GM12878 (cell line): ENCODE measurements around the gene ZFP14. TPM values are rescaled to one million over a fixed set of nuclear protein-coding genes. Genes with fewer than 3 reads are reported as not detected.

Experiments used
- ATAC-seq: fragments of 200-7000 bp; cut with Tn5 transposase; 3 replicates; pipeline ENCODE4 v1.9.1; 2020; ENCODE audit warnings: mild to moderate bottlenecking, moderate library complexity
- Bru-seq: library from RNA; stranded (reverse); fragments of 400-500 nt; gene quantifications from one replicate; lab custom pipeline; 2021; lab: Mats Ljungman, UMichigan
- BruChase-seq, 2 experiments: library from RNA; stranded (reverse); fragments of 400-500 nt; gene quantifications; one replicate each; lab custom pipeline; 2021; lab: Mats Ljungman, UMichigan
- BruUV-seq: library from RNA; stranded (reverse); fragments of 400-500 nt; replicated peaks from 2 replicates; lab custom pipeline; 2021; lab: Mats Ljungman, UMichigan
- CTCF ChIA-PET: fragments of 300-600 bp; sonication (Branson Sonifier 250); formaldehyde crosslinking; extraction: SDS; loops from one replicate; lab custom pipeline; 2021; ENCODE audit warnings: inconsistent platforms; lab: Yijun Ruan, JAX
- POLR2A ChIA-PET: fragments of 350-600 bp; formaldehyde crosslinking; extraction: SDS; loops from one replicate; lab custom pipeline; 2021; ENCODE audit warnings: inconsistent platforms; lab: Charles Lee
- RAD21 ChIA-PET: fragments of 300-600 bp; sonication (Branson Sonifier 250); formaldehyde crosslinking; loops from one replicate; lab custom pipeline; 2023; ENCODE audit warnings: antibody characterized with exemption; ENCODE audit not compliant: unreplicated experiment; lab: Charles Lee
- SMC1A ChIA-PET: fragments of 300-600 bp; sonication (Branson Sonifier 250); formaldehyde crosslinking; loops from one replicate; lab custom pipeline; 2023; ENCODE audit not compliant: unreplicated experiment, uncharacterized antibody; lab: Charles Lee
- DNase-seq: peaks from one replicate; pipeline ENCODE4 v3.0.0-alpha.2; 2011; ENCODE audit warnings: low read depth, low spot score
- FAIRE-seq: peaks from 3 replicates; lab custom pipeline; 2011; peaks lifted over from hg19 to GRCh38; lab: Jason Lieb, UNC
- H2AFZ ChIP-seq: 2 replicates; pipeline ENCODE4 v1.6.0; 2011; ENCODE audit warnings: low read depth, low read length, control low read depth; ENCODE audit not compliant: control insufficient read depth
- H3K27ac ChIP-seq: 2 replicates; pipeline ENCODE4 v1.5.1; 2011; ENCODE audit warnings: control low read depth; ENCODE audit not compliant: control insufficient read depth, insufficient read depth
- H3K27me3 ChIP-seq, 2 experiments: replicated peaks in 1 of 2; 2 replicates each; pipeline versions ENCODE4 v1.6.0 to v1.6.1; 2011; ENCODE audit warnings: low read length in 1 of 2; ENCODE audit not compliant: control insufficient read depth in 2 of 2, insufficient read depth in 2 of 2
- H3K36me3 ChIP-seq, 2 experiments: 2 replicates each; pipeline ENCODE4 v1.5.1; 2011; ENCODE audit warnings: low read length in 1 of 2; ENCODE audit not compliant: control insufficient read depth in 2 of 2, insufficient read depth in 2 of 2
- H3K4me1 ChIP-seq: 2 replicates; pipeline ENCODE4 v1.6.1; 2011; ENCODE audit warnings: mild to moderate bottlenecking, low read length, moderate library complexity, mixed read lengths; ENCODE audit not compliant: control insufficient read depth, insufficient read depth
- H3K4me2 ChIP-seq: 2 replicates; pipeline ENCODE4 v1.6.0; 2011; ENCODE audit warnings: control low read depth; ENCODE audit not compliant: control insufficient read depth, insufficient read depth
- H3K4me3 ChIP-seq: fragments of 200-600 bp; sonication (generic); 2 replicates; pipeline ENCODE4 v1.5.1; 2016
- H3K79me2 ChIP-seq: 2 replicates; pipeline ENCODE4 v1.6.0; 2011; ENCODE audit warnings: low read length; ENCODE audit not compliant: control insufficient read depth, insufficient read depth
- H3K9ac ChIP-seq: 2 replicates; pipeline ENCODE4 v1.8.0; 2011; ENCODE audit warnings: low read length, control low read depth, mixed read lengths; ENCODE audit not compliant: control insufficient read depth, insufficient read depth
- H3K9me3 ChIP-seq: replicated peaks from 3 replicates; pipeline ENCODE4 v1.5.1; 2011; ENCODE audit warnings: mild to moderate bottlenecking, low read length; ENCODE audit not compliant: control insufficient read depth, insufficient read depth
- H4K20me1 ChIP-seq: 2 replicates; pipeline ENCODE4 v1.6.0; 2011; ENCODE audit not compliant: control insufficient read depth, insufficient read depth
- DPF2 ChIP-seq: fragments of 450-650 bp; IDR thresholded peaks from 2 replicates; pipeline ENCODE4 v1.6.1; 2017; ENCODE audit warnings: mild to moderate bottlenecking
- HDAC6 ChIP-seq: fragments of 200-600 bp; sonication (generic); IDR thresholded peaks from one replicate; pipeline ENCODE4 v1.8.0; 2017; ENCODE audit warnings: antibody characterized with exemption; ENCODE audit not compliant: unreplicated experiment
- IKZF2 ChIP-seq, 2 experiments: fragments of 450-650 bp; IDR thresholded peaks; 2 replicates each; pipeline ENCODE4 v1.6.1; 2017; ENCODE audit warnings: mild to moderate bottlenecking in 2 of 2, moderate library complexity in 2 of 2
- KLF5 ChIP-seq: fragments of 450-650 bp; IDR thresholded peaks from 2 replicates; pipeline ENCODE4 v1.6.1; 2014; ENCODE audit warnings: mild to moderate bottlenecking; ENCODE audit not compliant: partially characterized antibody
- NBN ChIP-seq: fragments of 450-650 bp; IDR thresholded peaks from 2 replicates; pipeline ENCODE4 v1.6.1; 2016
- SMARCA5 ChIP-seq: fragments of 450-650 bp; IDR thresholded peaks from 2 replicates; pipeline ENCODE4 v1.6.1; 2017; ENCODE audit warnings: mild to moderate bottlenecking
- ZNF24 ChIP-seq: fragments of 450-650 bp; IDR thresholded peaks from 2 replicates; pipeline ENCODE4 v1.6.1; 2017; ENCODE audit warnings: antibody characterized with exemption, mild to moderate bottlenecking
- ZNF622 ChIP-seq: fragments of 450-650 bp; IDR thresholded peaks from 2 replicates; pipeline ENCODE4 v1.6.1; 2017; ENCODE audit warnings: mild to moderate bottlenecking, inconsistent platforms
- WGBS: methylation state at CpG from one replicate; pipeline ENCODE4 v1.1.6; 2016; ENCODE audit warnings: low lambda C conversion rate; ENCODE audit not compliant: insufficient replicate concordance, insufficient coverage; ENCODE audit errors: missing lambda C conversion rate; 5-methylcytosine and 5-hydroxymethylcytosine counted together
- in situ Hi-C: fragments of 300-500 bp; cut with MboI; formaldehyde crosslinking; loops from 9 replicates; pipeline ENCODE4 v1.14.3; 2018; ENCODE audit warnings: mixed read lengths
- intact Hi-C: fragments of 100-400 bp; cut with micrococcal nuclease; formaldehyde crosslinking; loops from one replicate; pipeline ENCODE4 v1.14.2; 2022; ENCODE audit not compliant: unreplicated experiment
- long read RNA-seq, 2 experiments: library from polyadenylated mRNA; unstranded; transcript quantifications; one replicate each; pipeline ENCODE4 v2.0.0, GENCODE V29; 2019 to 2020
- polyA minus RNA-seq, 3 experiments: library from RNA; depleted of rRNA, polyadenylated mRNA; stranded (reverse); fragments of >200 nt; gene quantifications; 2 replicates each; pipeline ENCODE4 v1.2.3, GENCODE V29; 2011
- polyA plus RNA-seq, 11 experiments: library from polyadenylated mRNA; depleted of rRNA in 4 of 11; unstranded in 6 of 11; stranded (reverse) in 5 of 11; fragments of >200 nt; fragmentation: Nextera tagmentation in 4 of 11; fragmentation: Illumina TruSeq in 1 of 11; extraction: Ambion mirVana in 4 of 11; extraction: Trizol in 1 of 11; gene quantifications; 1 replicate in 1 of 11; 2 replicates in 10 of 11; pipeline versions ENCODE4 v1.2.1 to v1.2.3, GENCODE V29; 2011 to 2016; ENCODE audit warnings: inconsistent platforms in 2 of 11, missing spikeins in 2 of 11, low read depth in 1 of 11
- total RNA-seq, 4 experiments: library from RNA; depleted of rRNA in 3 of 4; stranded (reverse); fragments of >200 nt in 3 of 4; fragmentation: Illumina TruSeq in 1 of 4; extraction: Trizol in 1 of 4; gene quantifications; 2 replicates each; pipeline versions ENCODE4 v1.2.1 to v1.2.3, GENCODE V29; 2013 to 2021
- TF ChIP-seq, protein P1 (sequence below): fragments of 450-650 bp; IDR thresholded peaks from 2 replicates; pipeline ENCODE4 v1.6.1; 2017; ENCODE audit warnings: antibody characterized with exemption, mild to moderate bottlenecking, moderate library complexity
- TF ChIP-seq, protein P2 (sequence below): fragments of 450-650 bp; IDR thresholded peaks from 2 replicates; pipeline ENCODE4 v1.6.1; 2017; ENCODE audit warnings: mild to moderate bottlenecking, low read depth, inconsistent platforms; ENCODE audit not compliant: poor library complexity, severe bottlenecking

Gene ZFP14
- 17.7 and 21.6 TPM in 2 replicates for total RNA-seq (2013; cell fraction: nucleolus; rRNA removed)
- 0.85 and 1.1 TPM in 2 replicates for total RNA-seq (2014; rRNA removed)
- 1.3 and 1.5 TPM in 2 replicates for total RNA-seq (2014; rRNA removed; fragmentation: Illumina TruSeq; extraction: Trizol)
- 0.82 and 1.2 TPM in 2 replicates for total RNA-seq (2021)
- polyA plus RNA-seq (2011; ENCODE audit: low read depth) = 1.2 TPM
- 2.6 and 4.0 TPM in 2 replicates for polyA plus RNA-seq (2011; rRNA removed)
- polyA plus RNA-seq (2011; cell fraction: cytosol; rRNA removed) = 0.75 and 0.84 TPM in 2 replicates
- polyA plus RNA-seq (2011; cell fraction: nucleus; rRNA removed) = 2.3 and 2.8 TPM in 2 replicates
- polyA plus RNA-seq (2012) = 0.92 and 1.5 TPM in 2 replicates
- polyA plus RNA-seq (2014; fragmentation: Illumina TruSeq; extraction: Trizol) = 0.48 and 0.85 TPM in 2 replicates
- polyA plus RNA-seq (2014; fragmentation: Nextera tagmentation; extraction: Ambion mirVana) = under 1 TPM; 0.66 to 0.91 TPM
- polyA plus RNA-seq (2014; rRNA removed) = 0.39 and 0.61 TPM in 2 replicates
- polyA plus RNA-seq (2016; fragmentation: Nextera tagmentation; extraction: Ambion mirVana) = under 1 TPM; 0.62 to 0.77 TPM
- 3.7 and 4.0 TPM in 2 replicates for polyA minus RNA-seq (2011; rRNA and poly(A)+ RNA removed)
- 0.94 and 2.0 TPM in 2 replicates for polyA minus RNA-seq (2011; cell fraction: cytosol; rRNA and poly(A)+ RNA removed)
- 1.5 and 2.4 TPM in 2 replicates for polyA minus RNA-seq (2011; cell fraction: nucleus; rRNA and poly(A)+ RNA removed)
- Bru-seq, nascent RNA = percentile 54 among the genes with signal in this experiment
- BruChase-seq, experiment 1, labeled RNA remaining after a 6-hour chase = percentile 62 among the genes with signal in this experiment
- percentile 60 among the genes with signal in this experiment for BruChase-seq, experiment 2, labeled RNA remaining after a 2-hour chase
- long read RNA-seq, experiment 1, partial matches to known transcripts = 1 of 1 reads
- long read RNA-seq, experiment 1, other reads (novel, unspliced or antisense) = 0 of 1 reads
- long read RNA-seq, experiment 2, full-length matches to known transcripts = 1 of 3 reads
- long read RNA-seq, experiment 2, partial matches to known transcripts = 1 of 3 reads
- long read RNA-seq, experiment 2, other reads (novel, unspliced or antisense) = 1 of 3 reads

DNA sequence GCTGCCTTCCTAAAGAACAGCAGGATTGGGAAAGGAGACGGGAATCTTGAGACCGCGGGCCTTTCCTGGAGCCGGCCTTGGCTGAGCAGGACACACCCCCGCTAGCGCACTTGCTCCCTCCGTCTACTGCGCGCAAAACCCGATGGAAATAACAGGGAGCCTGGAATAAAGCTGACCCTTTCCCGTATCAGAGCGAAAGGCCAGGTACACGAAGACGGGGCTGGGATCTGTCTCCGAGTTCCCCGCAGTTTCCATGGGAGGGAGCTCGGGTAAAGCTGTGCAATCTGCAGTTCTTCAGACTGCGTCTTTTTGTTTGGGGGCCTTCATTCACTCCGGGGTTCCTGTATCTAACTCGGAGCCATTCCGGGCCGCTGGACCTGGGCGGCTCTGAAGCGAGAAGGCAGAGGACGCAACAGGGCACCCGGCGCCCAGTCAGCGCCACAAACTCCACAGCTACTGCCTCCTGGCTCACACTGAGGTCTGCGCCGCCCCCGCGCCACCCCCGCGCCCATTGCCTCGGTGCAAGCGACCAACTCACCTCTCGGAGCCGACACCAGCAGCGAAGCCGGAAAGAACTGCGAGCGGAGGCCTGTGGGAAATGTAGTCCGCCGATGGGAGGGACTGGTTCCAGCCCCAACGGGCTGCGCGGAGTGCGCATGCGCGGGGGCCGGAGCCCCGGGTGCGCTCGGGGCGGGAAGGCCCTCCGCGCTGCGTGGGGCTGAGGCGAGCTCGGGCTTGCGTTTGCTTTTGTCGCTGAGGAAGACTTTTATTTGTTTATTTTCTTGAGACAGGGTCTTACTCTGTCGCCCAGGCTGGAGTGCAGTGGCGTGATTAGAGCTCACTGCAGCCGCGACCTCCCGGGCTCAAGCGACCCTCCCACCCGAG, at the start of gene ZFP14:
ZFP14 (minus strand) TSS at position 577 of the 885 bp plus-strand sequence. CDS start 11,309 bp downstream, outside the sequence.
- H3K36me3 ChIP-seq = no peaks in the 10 kb centered on the region
- peak within 1 kb of the TSS; percentile 42 for H3K27ac ChIP-seq
- CTCF ChIA-PET = interaction anchor here (0.9 to 1.3 kb wide), 2 partner anchors 41 to 317 kb away, joined by 3 read pairs; no protein-coding TSS in a partner anchor
- intact Hi-C loops = loop anchor here (5.0 kb wide), 1 partner anchor 113 kb away; no protein-coding TSS in a partner anchor
- peak within 1 kb of the TSS; percentile 92 for H2AFZ ChIP-seq
- DNase-seq = peak; percentile 70
- no peaks in the 10 kb centered on the region for H4K20me1 ChIP-seq
- in situ Hi-C loops = no loop called here
- RAD21 ChIA-PET = interaction anchor here (1.3 kb wide), 1 partner anchor 164 kb away, joined by 4 read pairs; the partner anchor contains the start of genes ZNF146 and ZNF565
- WGBS = 10% methylated on average over 66 of the region's 69 CpGs
- H3K27me3 ChIP-seq = no peaks in the 10 kb centered on the region
- POLR2A ChIA-PET = no interaction called here
- ATAC-seq = peak; percentile 100
- H3K9me3 ChIP-seq = peaks cover 3% of the 10 kb centered on the region; the same call in 2 of the 3 replicates
- H3K79me2 ChIP-seq = no peaks in the 10 kb centered on the region
- peak within 1 kb of the TSS; percentile 87 for H3K4me3 ChIP-seq
- SMC1A ChIA-PET = interaction anchor here (1.1 to 1.6 kb wide), 3 partner anchors 38 to 150 kb away, joined by 3 read pairs; no protein-coding TSS in a partner anchor
- no peaks in the 10 kb centered on the region for H3K4me1 ChIP-seq
- FAIRE-seq = peak; percentile 88
- peak within 1 kb of the TSS; percentile 75 for H3K9ac ChIP-seq
- no TSS peak for BruUV-seq
- peak within 1 kb of the TSS; percentile 46 for H3K4me2 ChIP-seq
- TF ChIP-seq KLF5 (peak; percentile 99), HDAC6 (no peak), ZNF622 (no peak), SMARCA5 (0 out of 2 replicates have a peak, but pooled peaks have one; percentile 57), NBN (0 out of 2 replicates have a peak, but pooled peaks have one; percentile 39), IKZF2 (IDR thresholded peaks at IDR 0.05) (peak; percentile 47 to 65; a peak in 3 of 4 replicates), ZNF24 (0 out of 2 replicates have a peak, but pooled peaks have one; percentile 40), DPF2 (peak; percentile 43; the same call in 1 of the 2 replicates)
- TF ChIP-seq, protein P1, sequence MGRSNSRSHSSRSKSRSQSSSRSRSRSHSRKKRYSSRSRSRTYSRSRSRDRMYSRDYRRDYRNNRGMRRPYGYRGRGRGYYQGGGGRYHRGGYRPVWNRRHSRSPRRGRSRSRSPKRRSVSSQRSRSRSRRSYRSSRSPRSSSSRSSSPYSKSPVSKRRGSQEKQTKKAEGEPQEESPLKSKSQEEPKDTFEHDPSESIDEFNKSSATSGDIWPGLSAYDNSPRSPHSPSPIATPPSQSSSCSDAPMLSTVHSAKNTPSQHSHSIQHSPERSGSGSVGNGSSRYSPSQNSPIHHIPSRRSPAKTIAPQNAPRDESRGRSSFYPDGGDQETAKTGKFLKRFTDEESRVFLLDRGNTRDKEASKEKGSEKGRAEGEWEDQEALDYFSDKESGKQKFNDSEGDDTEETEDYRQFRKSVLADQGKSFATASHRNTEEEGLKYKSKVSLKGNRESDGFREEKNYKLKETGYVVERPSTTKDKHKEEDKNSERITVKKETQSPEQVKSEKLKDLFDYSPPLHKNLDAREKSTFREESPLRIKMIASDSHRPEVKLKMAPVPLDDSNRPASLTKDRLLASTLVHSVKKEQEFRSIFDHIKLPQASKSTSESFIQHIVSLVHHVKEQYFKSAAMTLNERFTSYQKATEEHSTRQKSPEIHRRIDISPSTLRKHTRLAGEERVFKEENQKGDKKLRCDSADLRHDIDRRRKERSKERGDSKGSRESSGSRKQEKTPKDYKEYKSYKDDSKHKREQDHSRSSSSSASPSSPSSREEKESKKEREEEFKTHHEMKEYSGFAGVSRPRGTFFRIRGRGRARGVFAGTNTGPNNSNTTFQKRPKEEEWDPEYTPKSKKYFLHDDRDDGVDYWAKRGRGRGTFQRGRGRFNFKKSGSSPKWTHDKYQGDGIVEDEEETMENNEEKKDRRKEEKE = peak; percentile 91
- TF ChIP-seq, protein P2, sequence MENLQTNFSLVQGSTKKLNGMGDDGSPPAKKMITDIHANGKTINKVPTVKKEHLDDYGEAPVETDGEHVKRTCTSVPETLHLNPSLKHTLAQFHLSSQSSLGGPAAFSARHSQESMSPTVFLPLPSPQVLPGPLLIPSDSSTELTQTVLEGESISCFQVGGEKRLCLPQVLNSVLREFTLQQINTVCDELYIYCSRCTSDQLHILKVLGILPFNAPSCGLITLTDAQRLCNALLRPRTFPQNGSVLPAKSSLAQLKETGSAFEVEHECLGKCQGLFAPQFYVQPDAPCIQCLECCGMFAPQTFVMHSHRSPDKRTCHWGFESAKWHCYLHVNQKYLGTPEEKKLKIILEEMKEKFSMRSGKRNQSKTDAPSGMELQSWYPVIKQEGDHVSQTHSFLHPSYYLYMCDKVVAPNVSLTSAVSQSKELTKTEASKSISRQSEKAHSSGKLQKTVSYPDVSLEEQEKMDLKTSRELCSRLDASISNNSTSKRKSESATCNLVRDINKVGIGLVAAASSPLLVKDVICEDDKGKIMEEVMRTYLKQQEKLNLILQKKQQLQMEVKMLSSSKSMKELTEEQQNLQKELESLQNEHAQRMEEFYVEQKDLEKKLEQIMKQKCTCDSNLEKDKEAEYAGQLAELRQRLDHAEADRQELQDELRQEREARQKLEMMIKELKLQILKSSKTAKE = peak; percentile 68
